Lower lobe of right lung (tissue), 2 donors: ENCODE results near the gene ANKS1B. TPM values are rescaled to one million over a fixed set of nuclear protein-coding genes. Genes with fewer than 3 reads are reported as not detected.
A peak's percentile ranks its signal among the peaks of the same experiment; 100 is the strongest.

ENCODE experiments used
- ATAC-seq, 2 donors: fragments of 200-7000 bp; cut with Tn5 transposase; one replicate each; pipeline ENCODE4 v1.9.1; 2020 to 2022; ENCODE audit warnings: mild to moderate bottlenecking in 2 of 2, moderate library complexity in 2 of 2
- DNase-seq: peaks from one replicate; pipeline ENCODE4 v3.0.0-alpha.2; 2020
- H3K27ac ChIP-seq: fragments of 200-600 bp; one replicate; pipeline ENCODE4 v1.8.0; 2022
- H3K27me3 ChIP-seq: fragments of 200-600 bp; one replicate; pipeline ENCODE4 v1.8.0; 2022; ENCODE audit warnings: low read depth
- H3K36me3 ChIP-seq: fragments of 200-600 bp; one replicate; pipeline ENCODE4 v1.8.0; 2022; ENCODE audit warnings: mild to moderate bottlenecking
- H3K4me1 ChIP-seq: fragments of 200-600 bp; one replicate; pipeline ENCODE4 v1.8.0; 2022
- H3K4me3 ChIP-seq: fragments of 200-600 bp; one replicate; pipeline ENCODE4 v1.8.0; 2022; ENCODE audit warnings: mild to moderate bottlenecking
- H3K9me3 ChIP-seq: fragments of 200-600 bp; one replicate; pipeline ENCODE4 v1.8.0; 2022
- CTCF ChIP-seq: fragments of 200-600 bp; IDR thresholded peaks from one replicate; pipeline ENCODE4 v1.8.0; 2022; ENCODE audit warnings: antibody characterized with exemption, mild to moderate bottlenecking
- intact Hi-C: fragments of 100-400 bp; cut with DNase I; formaldehyde crosslinking; loops from one replicate; pipeline ENCODE4 v1.11.0; 2022
- total RNA-seq: library from RNA; stranded (reverse); fragmentation: NEBNext Ultra II Directional; extraction: Animal tissue kit (Norgen Biotek cat#: 25700); gene quantifications from one replicate; pipeline ENCODE4 v1.2.1, GENCODE V29; 2021
- donor health status: DM: no; HTN: yes; CAD: no; lungs with severe emphysema.

Gene ANKS1B
- total RNA-seq, 1 donor from 2014 or later = 4.0 TPM

- H3K27ac ChIP-seq = no peak overlapping the region
- no peaks in the 10 kb centered on the region for H3K4me1 ChIP-seq
- no peaks in the 10 kb centered on the region for H3K36me3 ChIP-seq
- H3K4me3 ChIP-seq = no peak overlapping the region
- no peaks in the 10 kb centered on the region for H3K9me3 ChIP-seq
- intact Hi-C loops = no loop called here
- ATAC-seq (no peak), DNase-seq (no peak)
- no peak for TF ChIP-seq CTCF
- no peaks in the 10 kb centered on the region for H3K27me3 ChIP-seq
These were observed 814.3 kb downstream of the ANKS1B start for GRCh38 chr12:99170461-99170860.

GRCh38 chr12:99170037-99170436, 814.7 kb downstream of the ANKS1B start:
- H3K4me1 ChIP-seq = no peaks in the 10 kb centered on the region
- no peak for TF ChIP-seq CTCF
- no peaks in the 10 kb centered on the region for H3K27me3 ChIP-seq
- H3K27ac ChIP-seq = no peak overlapping the region
- H3K36me3 ChIP-seq = no peaks in the 10 kb centered on the region
- intact Hi-C loops = no loop called here
- DNase-seq (no peak), ATAC-seq (no peak)
- no peak overlapping the region for H3K4me3 ChIP-seq
- no peaks in the 10 kb centered on the region for H3K9me3 ChIP-seq

GRCh38 chr12:99157946-99158345, 826.8 kb downstream of the ANKS1B start:
- intact Hi-C loops = no loop called here
- DNase-seq (no peak), ATAC-seq (no peak)
- Histone ChIP-seq H3K4me3 (no peak overlapping the region), H3K4me1 (no peaks in the 10 kb centered on the region), H3K9me3 (no peaks in the 10 kb centered on the region), H3K27me3 (no peaks in the 10 kb centered on the region), H3K27ac (no peak overlapping the region), H3K36me3 (no peaks in the 10 kb centered on the region)
- TF ChIP-seq CTCF = no peak

- Histone ChIP-seq H3K27me3 (no peaks in the 10 kb centered on the region), H3K36me3 (no peaks in the 10 kb centered on the region), H3K4me3 (no peak overlapping the region), H3K9me3 (no peaks in the 10 kb centered on the region), H3K4me1 (no peaks in the 10 kb centered on the region), H3K27ac (no peak overlapping the region)
- ATAC-seq (no peak), DNase-seq (no peak)
- intact Hi-C loops = no loop called here
- no peak for TF ChIP-seq CTCF
These were observed 829.8 kb downstream of the ANKS1B start for GRCh38 chr12:99154983-99155336.

GRCh38 chr12:99154216-99154982, 830.3 kb downstream of the ANKS1B start:
- no peak for TF ChIP-seq CTCF
- no peaks in the 10 kb centered on the region for H3K27me3 ChIP-seq
- no peaks in the 10 kb centered on the region for H3K9me3 ChIP-seq
- H3K36me3 ChIP-seq = no peaks in the 10 kb centered on the region
- ATAC-seq = peak; percentile 39 to 49
- H3K4me1 ChIP-seq = no peaks in the 10 kb centered on the region
- H3K27ac ChIP-seq = no peak overlapping the region
- intact Hi-C loops = no loop called here
- DNase-seq = no peak
- H3K4me3 ChIP-seq = no peak overlapping the region
